ENCODE data around the gene SUPV3L1.

SUPV3L1 gene

DNA sequence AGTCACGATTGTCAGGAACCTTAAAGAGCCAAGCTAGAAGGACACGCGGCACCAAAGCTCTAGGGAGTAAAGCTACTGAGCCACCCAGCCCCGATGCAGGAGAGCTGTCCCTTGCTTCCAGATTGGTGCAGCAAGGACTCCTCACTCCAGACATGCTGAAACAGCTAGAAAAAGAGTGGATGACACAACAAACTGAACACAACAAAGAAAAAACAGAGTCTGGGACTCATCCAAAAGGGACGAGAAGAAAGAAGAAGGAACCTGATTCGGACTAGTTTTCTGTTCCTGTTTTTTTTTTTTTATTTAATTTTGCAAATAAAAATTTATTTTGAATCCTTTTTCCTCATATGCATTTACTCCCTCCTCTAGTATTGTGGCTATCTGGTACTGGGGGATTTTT is 28.7 kb downstream of the SUPV3L1 start:
- no peaks in the 10 kb centered on the region for H3K27me3 ChIP-seq (ENCODE audit: control insufficient read depth in 1 of 2, insufficient read depth in 2 of 2, low read length in 2 of 2)
- no peak overlapping the region for H3K27ac ChIP-seq (ENCODE audit: low read depth, low read length)
- H3K4me3 ChIP-seq (ENCODE audit: low read depth in 1 of 2, low read length in 2 of 2) = no peak overlapping the region
- no peaks in the 10 kb centered on the region for H3K4me1 ChIP-seq (ENCODE audit: insufficient read depth, low read length)
- H3K9me3 ChIP-seq (ENCODE audit: low read length) = no peaks in the 10 kb centered on the region
- H3K36me3 ChIP-seq (ENCODE audit: insufficient read depth, low read length) = peaks cover 35% of the 10 kb centered on the region
- no peak overlapping the region for H3K9ac ChIP-seq (ENCODE audit: low read length)

DNA sequence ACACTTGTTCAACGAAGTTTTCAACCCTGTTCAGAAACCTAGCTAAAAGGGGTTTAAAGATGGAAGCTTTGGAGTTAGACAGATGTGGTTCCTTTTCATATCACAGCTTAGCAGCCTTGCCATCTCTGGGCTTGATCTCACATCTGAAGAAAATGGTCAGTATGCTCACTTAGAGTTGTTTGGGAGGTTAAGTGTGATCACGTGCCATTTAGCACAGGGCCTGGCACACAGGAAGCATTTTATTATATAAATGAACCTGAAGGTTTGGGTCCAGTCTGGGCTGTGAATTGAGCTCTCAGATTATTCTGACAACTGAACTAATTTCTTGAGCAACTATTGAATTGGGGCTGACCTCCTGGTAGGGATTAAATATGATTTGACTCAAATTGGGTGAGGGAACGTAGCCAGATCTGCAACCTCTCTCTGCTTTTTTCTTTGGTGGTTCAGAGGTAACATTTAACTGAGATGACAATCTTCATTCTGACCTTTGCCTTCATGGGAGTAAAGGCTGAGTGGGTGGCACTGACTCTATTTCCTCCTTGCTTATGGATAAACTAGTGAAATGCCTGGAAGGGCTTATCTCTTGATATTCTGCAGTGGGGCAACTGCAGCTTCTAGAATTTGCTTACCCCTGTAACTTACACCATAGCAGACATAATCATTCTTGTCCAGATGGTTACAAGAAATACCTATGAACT is 29.9 kb downstream of the SUPV3L1 start:
- no peak overlapping the region for H3K27ac ChIP-seq (ENCODE audit: low read depth, low read length)

DNA sequence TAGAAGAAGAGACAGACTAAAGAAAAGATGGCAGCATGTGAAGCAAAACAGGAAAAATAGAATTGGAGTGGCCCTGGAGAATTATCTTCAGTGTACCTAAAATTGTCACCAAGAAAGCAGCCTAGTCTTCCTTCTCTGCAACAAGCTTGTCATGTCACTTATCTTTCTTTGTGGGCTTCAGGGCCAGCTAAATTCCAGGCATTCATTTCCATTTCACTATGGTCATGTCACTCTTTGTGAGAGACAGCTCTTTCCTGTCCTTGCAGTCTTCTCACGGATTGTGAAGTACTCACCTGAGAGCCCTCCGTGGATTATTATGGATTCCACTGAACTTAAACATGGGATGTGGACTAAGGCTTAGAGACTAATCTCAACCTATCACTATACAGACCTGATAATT is 31.1 kb downstream of the SUPV3L1 start:
- Histone ChIP-seq H3K4me1 (ENCODE audit: insufficient read depth, low read length) (no peaks in the 10 kb centered on the region), H3K4me3 (ENCODE audit: low read depth in 1 of 2, low read length in 2 of 2) (no peak overlapping the region), H3K27ac (ENCODE audit: low read depth, low read length) (no peak overlapping the region), H3K36me3 (ENCODE audit: insufficient read depth, low read length) (peaks cover 24% of the 10 kb centered on the region), H3K9ac (ENCODE audit: low read length) (no peak overlapping the region), H3K9me3 (ENCODE audit: low read length) (no peaks in the 10 kb centered on the region), H3K27me3 (ENCODE audit: control insufficient read depth in 1 of 2, insufficient read depth in 2 of 2, low read length in 2 of 2) (no peaks in the 10 kb centered on the region)

More for the DNA sequence above, 29.9 kb downstream of the SUPV3L1 start:
- Histone ChIP-seq H3K36me3 (ENCODE audit: insufficient read depth, low read length) (peaks cover 32% of the 10 kb centered on the region), H3K9me3 (ENCODE audit: low read length) (no peaks in the 10 kb centered on the region), H3K27me3 (ENCODE audit: control insufficient read depth in 1 of 2, insufficient read depth in 2 of 2, low read length in 2 of 2) (no peaks in the 10 kb centered on the region), H3K9ac (ENCODE audit: low read length) (no peak overlapping the region), H3K4me3 (ENCODE audit: low read depth in 1 of 2, low read length in 2 of 2) (no peak overlapping the region), H3K4me1 (ENCODE audit: insufficient read depth, low read length) (no peaks in the 10 kb centered on the region)

DNA sequence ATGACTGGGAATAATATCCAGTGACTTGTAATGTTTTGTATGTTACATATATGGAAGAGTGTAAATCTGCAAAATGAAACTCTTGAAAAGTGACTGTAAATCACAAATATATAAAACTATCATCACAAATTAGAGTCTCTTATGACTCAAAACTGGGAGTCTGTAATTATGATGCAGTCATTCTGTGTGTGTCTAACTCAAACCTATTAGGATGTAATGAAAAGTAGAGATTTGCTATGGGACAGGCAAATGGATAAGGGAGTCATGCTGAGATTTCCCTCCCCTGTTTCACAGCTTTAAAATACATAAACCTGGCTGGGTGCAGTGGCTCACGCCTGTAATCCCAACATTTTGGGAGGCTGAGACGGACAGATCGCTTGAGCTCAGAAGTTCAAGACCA is 31.5 kb downstream of the SUPV3L1 start:
- H3K4me3 ChIP-seq (ENCODE audit: low read depth in 1 of 2, low read length in 2 of 2) = no peak overlapping the region
- H3K27ac ChIP-seq (ENCODE audit: low read depth, low read length) = no peak overlapping the region
- no peaks in the 10 kb centered on the region for H3K4me1 ChIP-seq (ENCODE audit: insufficient read depth, low read length)
- no peaks in the 10 kb centered on the region for H3K9me3 ChIP-seq (ENCODE audit: low read length)
- H3K9ac ChIP-seq (ENCODE audit: low read length) = no peak overlapping the region
- H3K27me3 ChIP-seq (ENCODE audit: control insufficient read depth in 1 of 2, insufficient read depth in 2 of 2, low read length in 2 of 2) = no peaks in the 10 kb centered on the region
- peaks cover 20% of the 10 kb centered on the region for H3K36me3 ChIP-seq (ENCODE audit: insufficient read depth, low read length)

DNA sequence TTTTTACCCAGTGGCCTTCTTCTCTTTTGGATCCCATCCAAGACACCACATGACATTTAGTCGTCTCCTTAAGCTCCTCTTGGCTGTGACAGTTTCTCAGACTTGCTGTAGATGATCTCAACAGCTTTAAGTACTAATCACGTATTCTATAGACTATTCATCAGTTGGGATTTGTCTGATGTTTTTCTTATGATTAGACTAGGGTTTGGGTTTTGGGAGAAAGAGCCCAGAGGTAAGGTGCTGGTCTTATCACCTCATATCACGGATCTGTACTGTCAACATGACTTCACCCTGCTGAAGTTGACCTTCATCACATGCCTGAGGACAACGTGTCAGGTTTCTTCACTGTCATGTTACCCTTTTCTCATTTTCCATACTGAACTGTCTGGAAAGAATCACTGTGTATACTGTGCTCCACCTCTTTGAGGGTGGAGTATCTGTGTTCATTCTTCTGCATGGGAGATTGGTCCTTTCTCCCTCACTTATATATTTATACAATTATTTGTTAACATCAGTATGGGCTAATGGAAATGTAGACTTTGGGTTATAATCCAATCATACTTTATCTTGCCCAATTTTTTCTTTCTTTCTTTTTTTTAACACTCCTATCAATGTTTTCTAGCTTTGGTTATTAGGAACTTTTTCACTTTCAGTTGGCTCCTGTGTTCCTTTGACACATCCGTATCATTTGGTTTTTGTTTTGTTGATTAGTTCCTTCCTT is 33.7 kb downstream of the SUPV3L1 start:
- H3K36me3 ChIP-seq (ENCODE audit: insufficient read depth, low read length) = no peaks in the 10 kb centered on the region
- no peak overlapping the region for H3K27ac ChIP-seq (ENCODE audit: low read depth, low read length)
- no peaks in the 10 kb centered on the region for H3K4me1 ChIP-seq (ENCODE audit: insufficient read depth, low read length)
- H3K27me3 ChIP-seq (ENCODE audit: control insufficient read depth in 1 of 2, insufficient read depth in 2 of 2, low read length in 2 of 2) = no peaks in the 10 kb centered on the region
- H3K9me3 ChIP-seq (ENCODE audit: low read length) = no peaks in the 10 kb centered on the region
- H3K4me3 ChIP-seq (ENCODE audit: low read depth in 1 of 2, low read length in 2 of 2) = no peak overlapping the region
- no peak overlapping the region for H3K9ac ChIP-seq (ENCODE audit: low read length)

DNA sequence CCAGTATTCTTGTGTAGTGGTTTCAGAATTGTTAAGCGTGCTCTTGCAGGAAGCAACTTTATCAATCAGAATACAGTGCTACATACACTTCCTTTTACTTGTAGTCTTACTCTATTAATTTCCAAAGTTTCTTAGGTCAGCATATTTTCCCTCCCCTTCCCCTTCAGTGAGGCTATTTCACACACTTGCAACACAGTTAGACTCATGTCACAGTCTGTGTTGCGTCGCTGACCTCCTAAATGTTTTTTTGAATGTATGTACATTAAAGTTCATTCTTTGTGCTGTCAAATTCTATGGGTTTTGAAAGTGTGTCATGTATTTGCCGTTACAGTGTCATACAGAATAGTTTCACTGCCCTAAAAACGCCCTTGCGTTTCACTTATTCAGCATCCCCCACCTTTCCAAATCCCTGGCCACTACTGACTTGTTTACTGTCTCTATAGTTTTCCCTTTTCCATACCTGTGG is 34.7 kb downstream of the SUPV3L1 start:
- Histone ChIP-seq H3K27ac (ENCODE audit: low read depth, low read length) (no peak overlapping the region), H3K36me3 (ENCODE audit: insufficient read depth, low read length) (no peaks in the 10 kb centered on the region), H3K4me3 (ENCODE audit: low read depth in 1 of 2, low read length in 2 of 2) (no peak overlapping the region), H3K4me1 (ENCODE audit: insufficient read depth, low read length) (no peaks in the 10 kb centered on the region), H3K9ac (ENCODE audit: low read length) (no peak overlapping the region), H3K27me3 (ENCODE audit: control insufficient read depth in 1 of 2, insufficient read depth in 2 of 2, low read length in 2 of 2) (no peaks in the 10 kb centered on the region), H3K9me3 (ENCODE audit: low read length) (no peaks in the 10 kb centered on the region)

DNA sequence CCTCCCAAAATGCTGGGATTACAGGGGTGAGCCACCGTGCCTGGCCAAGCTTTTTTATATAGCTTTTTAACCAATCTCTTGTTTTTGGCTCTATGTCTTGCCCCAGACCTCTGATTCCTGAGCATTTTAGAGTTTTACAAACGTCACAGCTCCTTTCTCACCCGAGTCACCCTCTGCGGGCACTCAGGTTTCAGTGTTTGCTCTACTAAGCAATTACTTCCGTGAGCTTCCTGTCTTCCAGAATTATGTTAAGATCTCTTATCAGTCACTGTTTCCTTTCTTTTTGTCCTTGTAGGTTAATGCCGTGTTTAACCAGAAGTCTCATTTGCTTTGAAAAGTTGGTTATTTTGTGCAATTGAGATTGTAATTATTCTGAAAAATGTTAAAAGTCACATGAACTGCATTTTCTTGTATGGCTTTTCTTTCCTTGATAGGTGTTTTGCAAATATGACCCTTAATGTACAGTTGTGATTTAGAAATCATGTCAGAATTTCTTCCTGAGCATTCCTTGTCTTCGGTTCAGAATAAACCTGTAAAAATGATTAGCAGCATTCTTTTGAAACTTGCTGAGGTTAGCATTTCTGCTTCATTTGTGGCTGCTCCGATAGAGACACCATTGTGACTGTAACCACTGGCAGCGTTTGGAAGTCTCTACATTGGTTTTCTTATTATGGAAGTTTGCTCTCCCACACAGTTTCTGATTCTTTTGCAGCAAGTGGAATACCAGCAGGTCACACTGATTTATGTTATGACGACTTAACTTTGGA is 35.6 kb downstream of the SUPV3L1 start:
- no peak overlapping the region for H3K4me3 ChIP-seq (ENCODE audit: low read depth in 1 of 2, low read length in 2 of 2)
- H3K27me3 ChIP-seq (ENCODE audit: control insufficient read depth in 1 of 2, insufficient read depth in 2 of 2, low read length in 2 of 2) = no peaks in the 10 kb centered on the region
- no peaks in the 10 kb centered on the region for H3K36me3 ChIP-seq (ENCODE audit: insufficient read depth, low read length)
- H3K9me3 ChIP-seq (ENCODE audit: low read length) = no peaks in the 10 kb centered on the region
- no peaks in the 10 kb centered on the region for H3K4me1 ChIP-seq (ENCODE audit: insufficient read depth, low read length)
- no peak overlapping the region for H3K9ac ChIP-seq (ENCODE audit: low read length)
- H3K27ac ChIP-seq (ENCODE audit: low read depth, low read length) = no peak overlapping the region

DNA sequence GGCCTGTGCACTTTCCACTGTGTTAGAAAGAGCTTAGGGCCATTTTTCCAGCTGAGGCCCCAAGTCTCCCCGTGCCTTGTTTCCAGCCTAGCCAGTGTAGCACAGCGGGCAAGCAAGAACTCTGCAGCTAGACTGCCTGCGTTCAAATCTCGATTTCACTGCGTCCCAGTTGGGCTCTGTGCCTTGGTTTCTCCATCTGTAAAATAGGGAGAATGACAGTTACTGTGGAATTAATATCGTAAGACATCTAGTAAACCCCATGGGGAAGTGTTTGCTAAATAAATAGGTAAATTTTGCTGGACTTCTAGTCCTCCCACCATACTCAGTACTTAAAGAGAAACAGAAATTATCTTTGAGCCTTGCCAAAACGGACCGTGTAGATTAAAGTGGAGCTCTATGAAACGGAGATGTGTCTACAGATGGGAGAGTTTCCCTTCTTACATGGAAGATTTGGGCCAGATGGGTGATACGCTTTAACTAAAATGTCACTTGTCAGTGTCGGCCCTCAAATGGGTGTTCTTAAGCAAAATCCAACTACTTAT is 36.6 kb downstream of the SUPV3L1 start:
- Histone ChIP-seq H3K9ac (ENCODE audit: low read length) (no peak overlapping the region), H3K27ac (ENCODE audit: low read depth, low read length) (no peak overlapping the region), H3K4me3 (ENCODE audit: low read depth in 1 of 2, low read length in 2 of 2) (no peak overlapping the region), H3K4me1 (ENCODE audit: insufficient read depth, low read length) (no peaks in the 10 kb centered on the region), H3K36me3 (ENCODE audit: insufficient read depth, low read length) (no peaks in the 10 kb centered on the region), H3K27me3 (ENCODE audit: control insufficient read depth in 1 of 2, insufficient read depth in 2 of 2, low read length in 2 of 2) (no peaks in the 10 kb centered on the region), H3K9me3 (ENCODE audit: low read length) (no peaks in the 10 kb centered on the region)

DNA sequence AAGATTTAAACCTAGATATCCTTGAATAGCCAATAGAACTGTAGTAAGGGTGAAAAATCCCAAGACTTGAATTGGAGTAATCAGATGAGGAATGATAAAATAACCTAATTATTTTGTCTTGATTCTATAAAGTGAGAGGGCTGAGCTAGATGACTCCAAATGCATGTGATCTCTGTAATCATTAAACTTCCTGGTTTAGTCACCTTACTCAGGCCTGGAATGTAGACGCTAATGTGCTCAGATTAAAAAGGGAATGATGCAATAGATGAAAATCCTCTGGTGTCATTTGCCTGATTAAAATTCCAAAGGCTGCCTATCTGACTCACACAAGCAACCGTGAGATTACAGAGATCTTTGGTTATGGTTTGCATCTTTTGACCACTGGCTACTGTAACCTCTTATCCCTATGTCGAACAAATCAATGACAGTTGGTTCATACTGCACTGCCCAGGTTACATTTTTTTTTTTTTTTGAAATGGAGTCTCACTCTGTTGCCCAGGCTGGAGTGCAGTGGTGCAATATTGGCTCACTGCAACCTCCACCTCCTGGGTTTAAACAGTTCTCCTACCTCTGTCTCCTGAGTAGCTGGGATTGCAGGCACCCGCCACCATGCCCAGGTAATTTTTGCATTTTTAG is 37.2 kb downstream of the SUPV3L1 start:
- Histone ChIP-seq H3K36me3 (ENCODE audit: insufficient read depth, low read length) (no peaks in the 10 kb centered on the region), H3K4me3 (ENCODE audit: low read depth in 1 of 2, low read length in 2 of 2) (no peak overlapping the region), H3K9ac (ENCODE audit: low read length) (no peak overlapping the region), H3K4me1 (ENCODE audit: insufficient read depth, low read length) (no peaks in the 10 kb centered on the region), H3K9me3 (ENCODE audit: low read length) (no peaks in the 10 kb centered on the region), H3K27me3 (ENCODE audit: control insufficient read depth in 1 of 2, insufficient read depth in 2 of 2, low read length in 2 of 2) (no peaks in the 10 kb centered on the region), H3K27ac (ENCODE audit: low read depth, low read length) (no peak overlapping the region)

DNA sequence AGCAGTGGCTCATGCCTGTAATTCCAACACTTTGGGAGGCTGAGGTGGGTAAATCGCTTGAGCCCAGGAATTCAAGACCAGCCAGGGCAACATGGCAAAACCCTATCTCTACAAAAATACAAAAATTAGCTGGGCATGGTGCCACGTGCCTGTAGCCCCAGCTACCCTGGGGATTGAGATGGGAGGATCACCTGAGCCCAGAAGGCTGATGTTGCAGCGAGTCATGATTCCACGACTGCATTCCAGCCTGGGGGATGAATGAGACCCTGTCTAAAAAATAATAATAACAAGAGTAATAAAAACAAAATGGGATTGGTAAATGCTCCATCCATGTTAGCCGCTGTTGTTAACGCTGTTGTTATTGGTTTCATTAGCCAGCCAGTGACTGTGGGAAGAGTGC is 38.8 kb downstream of the SUPV3L1 start:
- H3K4me3 ChIP-seq (ENCODE audit: low read depth in 1 of 2, low read length in 2 of 2) = no peak overlapping the region
- H3K27ac ChIP-seq (ENCODE audit: low read depth, low read length) = no peak overlapping the region

DNA sequence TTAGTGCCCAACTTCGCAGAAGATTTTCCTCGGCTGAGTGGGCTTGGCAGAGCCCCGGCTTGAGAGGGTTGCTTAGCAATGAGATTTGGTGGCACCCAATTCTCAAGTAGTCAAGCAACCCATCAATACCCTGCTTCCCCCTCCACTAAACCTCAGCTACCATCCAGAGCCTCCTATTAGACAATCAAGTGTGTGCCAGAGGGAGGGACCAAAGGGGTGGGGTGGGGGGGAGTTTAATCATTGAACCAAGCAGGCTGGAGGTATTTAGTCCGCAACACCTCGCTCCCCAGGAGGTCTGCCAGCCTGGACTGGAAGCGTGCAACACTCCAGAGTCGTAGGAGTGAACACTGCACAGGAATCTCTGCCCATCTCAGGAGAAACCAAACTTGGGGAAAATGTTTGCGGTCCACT is 40.0 kb downstream of the SUPV3L1 start, which contains the start of gene HKDC1:
TSS of gene HKDC1 (plus strand) at position 292 of the 411 bp plus-strand sequence. CDS start at position 396, 104 bp downstream.
- H3K27me3 ChIP-seq (ENCODE audit: control insufficient read depth in 1 of 2, insufficient read depth in 2 of 2, low read length in 2 of 2) = no peaks in the 10 kb centered on the region
- H3K9me3 ChIP-seq (ENCODE audit: low read length) = no peaks in the 10 kb centered on the region
- H3K27ac ChIP-seq (ENCODE audit: low read depth, low read length) = no peak within 1 kb of the TSS
- H3K4me3 ChIP-seq (ENCODE audit: low read depth in 1 of 2, low read length in 2 of 2) = no peak within 1 kb of the TSS
- H3K4me1 ChIP-seq (ENCODE audit: insufficient read depth, low read length) = no peaks in the 10 kb centered on the region
- H3K36me3 ChIP-seq (ENCODE audit: insufficient read depth, low read length) = no peaks in the 10 kb centered on the region
- no peak within 1 kb of the TSS for H3K9ac ChIP-seq (ENCODE audit: low read length)

More for the DNA sequence above, 38.8 kb downstream of the SUPV3L1 start:
- Histone ChIP-seq H3K27me3 (ENCODE audit: control insufficient read depth in 1 of 2, insufficient read depth in 2 of 2, low read length in 2 of 2) (no peaks in the 10 kb centered on the region), H3K4me1 (ENCODE audit: insufficient read depth, low read length) (no peaks in the 10 kb centered on the region), H3K9ac (ENCODE audit: low read length) (no peak overlapping the region), H3K36me3 (ENCODE audit: insufficient read depth, low read length) (no peaks in the 10 kb centered on the region), H3K9me3 (ENCODE audit: low read length) (no peaks in the 10 kb centered on the region)
